BE2C (cell line): ENCODE measurements around the gene PTGDS.

Source experiments
- DNase-seq: peaks from one replicate; pipeline ENCODE4 v3.0.0-alpha.2; 2020
- H3K27me3 ChIP-seq: fragments of 250-450 bp; sonication (Bioruptor Pico); 2 replicates; pipeline ENCODE4 v1.5.1; 2020; ENCODE audit warnings: mild to moderate bottlenecking
- H3K36me3 ChIP-seq: fragments of 250-450 bp; sonication (Bioruptor Pico); 2 replicates; pipeline ENCODE4 v1.5.1; 2020; ENCODE audit warnings: mild to moderate bottlenecking
- H3K4me1 ChIP-seq: fragments of 250-450 bp; sonication (Bioruptor Pico); 2 replicates; pipeline ENCODE4 v1.5.1; 2020
- H3K4me3 ChIP-seq: 2 replicates; pipeline ENCODE4 v1.5.1; 2011; ENCODE audit warnings: low read depth, low read length
- H3K9me3 ChIP-seq: fragments of 250-450 bp; sonication (Bioruptor Pico); 2 replicates; pipeline ENCODE4 v1.5.1; 2020
- TF ChIP-seq, protein P1 (sequence below): IDR thresholded peaks from 2 replicates; pipeline ENCODE4 v1.5.1; 2012; ENCODE audit warnings: mild to moderate bottlenecking, low read depth, low read length

Gene PTGDS

DNA sequence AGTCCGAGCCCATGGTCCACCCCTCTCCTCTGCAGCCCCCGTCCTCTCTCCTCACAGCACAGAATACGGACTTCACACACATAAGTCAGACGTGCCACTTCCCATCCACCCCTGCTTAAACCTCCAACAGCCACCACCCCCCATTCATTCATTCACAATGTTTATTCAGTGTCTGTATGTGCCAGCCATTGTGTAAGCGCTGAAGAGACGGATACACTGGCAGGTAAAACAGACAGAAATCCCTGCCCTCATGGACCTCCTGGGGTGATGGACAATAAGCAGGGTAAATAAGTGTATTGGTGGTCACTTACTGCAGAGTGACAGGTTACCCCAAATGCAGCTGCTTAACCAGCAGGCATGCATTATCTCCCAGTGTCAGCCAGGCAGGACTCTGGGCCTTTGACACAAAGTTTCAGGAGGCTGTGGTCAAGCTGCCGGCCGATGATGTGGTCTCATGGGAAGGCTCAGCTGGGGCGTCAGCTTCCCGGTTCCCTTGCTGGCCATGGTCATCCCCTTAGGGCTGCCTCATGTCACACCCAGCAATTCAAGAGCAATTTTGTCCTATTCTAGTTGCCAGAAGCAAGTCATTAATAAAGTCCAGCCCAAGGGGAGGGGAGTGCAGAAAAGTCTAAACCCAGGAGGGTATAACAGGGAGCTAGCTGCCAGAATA lies 13.1 kb downstream of the PTGDS start:
- Histone ChIP-seq H3K27me3 (no peaks in the 10 kb centered on the region), H3K36me3 (peaks cover 12% of the 10 kb centered on the region), H3K4me3 (no peak overlapping the region), H3K9me3 (no peaks in the 10 kb centered on the region), H3K4me1 (peaks cover 3% of the 10 kb centered on the region; the same call in 1 of the 2 replicates)
- TF ChIP-seq, protein P1, sequence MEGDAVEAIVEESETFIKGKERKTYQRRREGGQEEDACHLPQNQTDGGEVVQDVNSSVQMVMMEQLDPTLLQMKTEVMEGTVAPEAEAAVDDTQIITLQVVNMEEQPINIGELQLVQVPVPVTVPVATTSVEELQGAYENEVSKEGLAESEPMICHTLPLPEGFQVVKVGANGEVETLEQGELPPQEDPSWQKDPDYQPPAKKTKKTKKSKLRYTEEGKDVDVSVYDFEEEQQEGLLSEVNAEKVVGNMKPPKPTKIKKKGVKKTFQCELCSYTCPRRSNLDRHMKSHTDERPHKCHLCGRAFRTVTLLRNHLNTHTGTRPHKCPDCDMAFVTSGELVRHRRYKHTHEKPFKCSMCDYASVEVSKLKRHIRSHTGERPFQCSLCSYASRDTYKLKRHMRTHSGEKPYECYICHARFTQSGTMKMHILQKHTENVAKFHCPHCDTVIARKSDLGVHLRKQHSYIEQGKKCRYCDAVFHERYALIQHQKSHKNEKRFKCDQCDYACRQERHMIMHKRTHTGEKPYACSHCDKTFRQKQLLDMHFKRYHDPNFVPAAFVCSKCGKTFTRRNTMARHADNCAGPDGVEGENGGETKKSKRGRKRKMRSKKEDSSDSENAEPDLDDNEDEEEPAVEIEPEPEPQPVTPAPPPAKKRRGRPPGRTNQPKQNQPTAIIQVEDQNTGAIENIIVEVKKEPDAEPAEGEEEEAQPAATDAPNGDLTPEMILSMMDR, result no peak
- no peak for DNase-seq

DNA sequence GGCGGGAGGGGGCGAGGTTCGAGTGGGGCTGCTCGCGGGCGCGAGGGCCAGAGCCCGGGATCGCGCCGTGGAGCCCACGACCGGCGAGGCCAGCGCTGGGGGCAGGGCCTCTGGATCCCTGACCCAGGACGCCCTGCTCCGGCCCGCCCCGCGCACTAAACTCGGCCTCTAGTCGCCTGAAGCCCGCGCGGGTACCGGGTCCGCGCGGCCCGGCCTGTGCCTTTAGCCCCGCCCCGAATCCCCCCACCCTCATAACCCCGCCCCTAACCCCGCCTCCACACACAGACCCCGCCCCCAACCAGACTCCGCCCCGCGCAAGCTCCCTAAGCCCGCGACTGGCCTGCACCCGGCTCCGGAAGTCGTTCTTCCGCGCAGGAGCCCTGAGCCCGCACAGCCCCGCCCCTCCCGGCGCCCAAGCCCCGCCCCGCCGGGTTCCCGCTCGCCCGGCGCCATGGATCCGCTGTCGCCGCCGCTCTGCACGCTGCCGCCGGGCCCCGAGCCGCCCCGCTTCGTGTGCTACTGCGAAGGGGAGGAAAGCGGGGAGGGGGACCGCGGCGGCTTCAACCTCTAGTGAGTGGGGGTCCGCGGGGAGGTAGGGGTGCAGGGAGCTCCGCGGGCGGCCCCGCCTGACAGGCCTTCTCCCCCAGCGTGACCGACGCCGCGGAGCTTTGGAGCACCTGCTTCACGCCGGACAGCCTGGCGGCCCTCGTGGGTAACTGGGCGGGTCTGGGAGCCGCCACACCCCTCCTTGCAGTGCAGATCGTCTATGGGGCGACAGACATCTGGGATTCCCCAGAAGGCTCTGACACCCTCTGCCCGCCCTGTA lies 14.9 kb downstream of the PTGDS start, which contains the start of gene PAXX:
Gene PAXX, plus strand, starts transcription at position 430 of the 826 bp plus-strand sequence. Its CDS starts 22 bp downstream, at position 452.
- TF ChIP-seq, protein P1, result no peak
- Histone ChIP-seq H3K4me3 (peak within 1 kb of the TSS; percentile 84), H3K27me3 (no peaks in the 10 kb centered on the region), H3K36me3 (peaks cover 12% of the 10 kb centered on the region), H3K9me3 (no peaks in the 10 kb centered on the region), H3K4me1 (peaks cover 19% of the 10 kb centered on the region)
- peak; percentile 98 for DNase-seq

DNA sequence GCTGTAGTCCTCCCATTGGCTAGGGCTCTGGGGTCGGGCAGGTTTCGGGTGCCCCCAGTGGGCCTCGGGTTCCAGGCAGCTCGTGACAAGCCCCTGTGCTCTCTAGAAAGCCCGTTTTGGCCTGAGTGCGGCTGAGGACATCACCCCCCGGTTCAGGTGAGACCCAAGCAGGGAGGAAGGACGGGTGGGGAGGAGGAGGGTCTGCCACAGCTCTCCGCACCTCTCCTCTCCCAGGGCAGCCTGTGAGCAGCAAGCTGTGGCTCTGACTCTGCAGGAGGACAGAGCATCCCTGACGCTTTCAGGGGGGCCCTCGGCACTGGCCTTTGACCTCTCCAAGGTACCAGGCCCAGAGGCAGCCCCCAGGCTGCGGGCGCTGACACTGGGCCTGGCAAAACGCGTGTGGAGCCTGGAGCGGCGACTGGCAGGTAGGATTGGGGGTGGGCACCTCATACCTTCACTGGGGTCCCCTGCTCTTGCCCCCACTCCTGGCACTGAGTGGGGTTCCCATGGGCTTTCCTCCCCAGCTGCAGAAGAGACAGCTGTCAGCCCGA lies 15.6 kb downstream of the PTGDS start:
- peaks cover 19% of the 10 kb centered on the region for H3K4me1 ChIP-seq
- DNase-seq, result no peak
- H3K4me3 ChIP-seq, result peak overlapping the region; percentile 84
- peaks cover 12% of the 10 kb centered on the region for H3K36me3 ChIP-seq
- no peaks in the 10 kb centered on the region for H3K27me3 ChIP-seq
- TF ChIP-seq, protein P1, result no peak
- H3K9me3 ChIP-seq, result no peaks in the 10 kb centered on the region

DNA sequence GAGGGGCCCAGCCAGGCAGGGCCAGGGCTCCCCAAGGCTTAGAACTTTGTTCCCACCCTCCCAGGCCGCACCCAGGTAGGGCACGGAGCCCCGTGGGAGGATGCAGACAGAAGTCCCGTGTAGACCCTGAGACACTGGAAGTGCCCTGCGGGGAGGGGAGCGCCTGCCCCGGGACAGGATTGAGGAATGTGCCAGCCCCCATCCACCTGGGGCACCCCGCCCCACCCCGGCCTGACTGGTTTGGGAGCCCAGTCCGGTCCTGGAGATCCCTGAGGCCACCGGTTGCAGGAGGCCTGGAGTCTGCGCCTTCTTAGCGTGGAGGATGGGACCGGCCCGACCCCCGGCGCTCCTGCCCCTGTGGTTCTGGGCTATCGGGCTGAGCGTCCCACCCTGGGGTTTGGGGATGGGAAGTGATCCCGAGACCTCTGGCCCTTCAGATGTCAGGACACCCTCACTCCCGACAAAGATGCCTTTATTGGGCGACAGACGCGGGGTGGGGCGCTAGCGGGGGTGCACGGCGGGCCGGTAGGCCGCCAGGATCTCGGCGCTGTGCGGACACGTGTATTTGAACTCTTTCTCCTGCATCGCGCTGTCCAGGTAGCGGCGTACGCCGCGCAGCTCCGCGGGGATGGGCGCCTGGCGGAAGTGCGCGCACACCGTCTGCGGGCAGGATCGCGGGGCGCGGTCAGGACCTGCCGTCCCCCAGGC lies 17.0 kb downstream of the PTGDS start:
- no peaks in the 10 kb centered on the region for H3K9me3 ChIP-seq
- peaks cover 12% of the 10 kb centered on the region for H3K36me3 ChIP-seq
- H3K4me1 ChIP-seq, result peaks cover 19% of the 10 kb centered on the region
- DNase-seq, result no peak
- TF ChIP-seq, protein P1, result no peak
- no peak overlapping the region for H3K4me3 ChIP-seq
- H3K27me3 ChIP-seq, result no peaks in the 10 kb centered on the region

DNA sequence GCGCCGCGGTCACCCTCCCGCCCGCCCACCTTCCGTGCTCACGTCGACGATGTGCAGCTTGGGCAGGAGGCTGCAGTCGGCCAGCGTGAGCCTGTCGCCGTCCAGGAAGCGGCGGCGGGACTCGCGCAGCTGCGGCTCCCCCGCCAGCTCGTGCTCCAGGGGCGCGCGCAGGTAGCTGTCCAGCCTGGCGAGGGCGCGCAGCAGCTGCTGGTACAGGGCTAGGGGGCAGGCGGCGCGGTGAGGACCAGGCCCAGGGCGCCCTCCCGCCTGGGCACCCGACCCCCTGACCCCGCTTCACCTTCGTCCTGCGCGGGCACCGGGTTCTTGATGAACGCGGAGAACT lies 17.6 kb downstream of the PTGDS start:
- no peaks in the 10 kb centered on the region for H3K9me3 ChIP-seq
- H3K27me3 ChIP-seq, result no peaks in the 10 kb centered on the region
- TF ChIP-seq, protein P1, result no peak
- DNase-seq, result no peak
- peaks cover 19% of the 10 kb centered on the region for H3K4me1 ChIP-seq
- H3K4me3 ChIP-seq, result no peak overlapping the region
- peaks cover 12% of the 10 kb centered on the region for H3K36me3 ChIP-seq
